Measurements from ENCODE around the gene FHOD3.

The FHOD3 gene

GRCh38 chr18:36376361-36376760 is 78.8 kb downstream of the FHOD3 start:
- Histone ChIP-seq H3K36me3 (replicated peaks; ENCODE audit: insufficient read depth, low read length) (no peaks in the 10 kb centered on the region), H3K9ac (ENCODE audit: low read length) (no peak overlapping the region), H3K4me1 (ENCODE audit: low read length) (no peaks in the 10 kb centered on the region), H3F3A (ENCODE audit: insufficient read depth, low read length) (no peaks in the 10 kb centered on the region), H2AFZ (ENCODE audit: low read length) (no peak overlapping the region), H3K27ac (ENCODE audit: low read length) (no peak overlapping the region), H3K4me2 (ENCODE audit: low read depth, low read length) (no peak overlapping the region), H3K9me2 (replicated peaks; ENCODE audit: insufficient read depth, low read length) (no peaks in the 10 kb centered on the region), H3K4me3 (ENCODE audit: low read length) (no peak overlapping the region), H3K27me3 (replicated peaks; ENCODE audit: insufficient read depth, low read length) (no peaks in the 10 kb centered on the region), H4K20me1 (ENCODE audit: insufficient read depth, low read length) (no peaks in the 10 kb centered on the region), H3K9me3 (replicated peaks; ENCODE audit: insufficient read depth, low read length) (no peaks in the 10 kb centered on the region), H3K79me2 (ENCODE audit: low read length) (no peaks in the 10 kb centered on the region)
- no peak for DNase-seq
- no peak for TF ChIP-seq CTCF (IDR thresholded peaks at IDR 0.05; ENCODE audit: low read length)
- TF ChIP-seq EZH2phosphoT487 (IDR thresholded peaks at IDR 0.05; ENCODE audit: low read length): no peak
- no peak for TF ChIP-seq EZH2 (optimal IDR thresholded peaks at IDR 0.05; ENCODE audit: low read depth, low read length)

GRCh38 chr18:36377626-36378025 is 80.1 kb downstream of the FHOD3 start:
- Histone ChIP-seq H3K27ac (ENCODE audit: low read length) (no peak overlapping the region), H3K9ac (ENCODE audit: low read length) (no peak overlapping the region), H3K4me2 (ENCODE audit: low read depth, low read length) (no peak overlapping the region), H3F3A (ENCODE audit: insufficient read depth, low read length) (no peaks in the 10 kb centered on the region), H3K9me3 (replicated peaks; ENCODE audit: insufficient read depth, low read length) (no peaks in the 10 kb centered on the region), H3K79me2 (ENCODE audit: low read length) (no peaks in the 10 kb centered on the region), H4K20me1 (ENCODE audit: insufficient read depth, low read length) (no peaks in the 10 kb centered on the region), H3K9me2 (replicated peaks; ENCODE audit: insufficient read depth, low read length) (no peaks in the 10 kb centered on the region), H3K36me3 (replicated peaks; ENCODE audit: insufficient read depth, low read length) (no peaks in the 10 kb centered on the region), H2AFZ (ENCODE audit: low read length) (no peak overlapping the region), H3K4me1 (ENCODE audit: low read length) (no peaks in the 10 kb centered on the region), H3K27me3 (replicated peaks; ENCODE audit: insufficient read depth, low read length) (no peaks in the 10 kb centered on the region), H3K4me3 (ENCODE audit: low read length) (no peak overlapping the region)
- no peak for DNase-seq
- TF ChIP-seq CTCF (IDR thresholded peaks at IDR 0.05; ENCODE audit: low read length): no peak

GRCh38 chr18:36378205-36378604 is 80.7 kb downstream of the FHOD3 start:
- H3K9me2 ChIP-seq (replicated peaks; ENCODE audit: insufficient read depth, low read length): no peaks in the 10 kb centered on the region
- H2AFZ ChIP-seq (ENCODE audit: low read length): no peak overlapping the region
- TF ChIP-seq CTCF (IDR thresholded peaks at IDR 0.05; ENCODE audit: low read length) (no peak), EZH2phosphoT487 (IDR thresholded peaks at IDR 0.05; ENCODE audit: low read length) (no peak), EZH2 (optimal IDR thresholded peaks at IDR 0.05; ENCODE audit: low read depth, low read length) (no peak)
- H4K20me1 ChIP-seq (ENCODE audit: insufficient read depth, low read length): no peaks in the 10 kb centered on the region
- no peak overlapping the region for H3K4me2 ChIP-seq (ENCODE audit: low read depth, low read length)
- DNase-seq: no peak
- H3K36me3 ChIP-seq (replicated peaks; ENCODE audit: insufficient read depth, low read length): no peaks in the 10 kb centered on the region
- no peaks in the 10 kb centered on the region for H3K4me1 ChIP-seq (ENCODE audit: low read length)
- no peak overlapping the region for H3K9ac ChIP-seq (ENCODE audit: low read length)
- H3K79me2 ChIP-seq (ENCODE audit: low read length): no peaks in the 10 kb centered on the region
- H3K27me3 ChIP-seq (replicated peaks; ENCODE audit: insufficient read depth, low read length): no peaks in the 10 kb centered on the region
- H3K27ac ChIP-seq (ENCODE audit: low read length): no peak overlapping the region
- H3K4me3 ChIP-seq (ENCODE audit: low read length): no peak overlapping the region
- no peaks in the 10 kb centered on the region for H3K9me3 ChIP-seq (replicated peaks; ENCODE audit: insufficient read depth, low read length)
- H3F3A ChIP-seq (ENCODE audit: insufficient read depth, low read length): no peaks in the 10 kb centered on the region

Measured in MM.1S (cell line).